ENCODE results near the gene ANKRD33B. TPM values are rescaled to one million over a fixed set of nuclear protein-coding genes. Genes with fewer than 3 reads are reported as not detected.

Gene ANKRD33B
- total and polyA plus RNA-seq, 2 of the 13 experiments (the other 11 are each of a cell fraction or from before 2014, with no cell fraction given): 0.02 TPM; not detected in 1

- Histone ChIP-seq H3K27ac (ENCODE audit: extremely low read length, insufficient read depth, low read length) (no peak overlapping the region), H3K36me3 (replicated peaks in 1 of 2; ENCODE audit: control insufficient read depth in 1 of 2, insufficient read depth in 2 of 2, low read length in 2 of 2) (no peaks in the 10 kb centered on the region), H2AFZ (ENCODE audit: low read length) (no peak overlapping the region), H3K9me3 (ENCODE audit: low read length) (no peaks in the 10 kb centered on the region), H4K20me1 (ENCODE audit: insufficient read depth, low read length) (no peaks in the 10 kb centered on the region), H3K27me3 (ENCODE audit: control insufficient read depth in 1 of 2, insufficient read depth in 2 of 2, low read length in 2 of 2) (peaks cover 2 to 33% of the 10 kb centered on the region in 2 experiments; a peak in 4 of 5 replicates), H3K4me3 (replicated peaks in 1 of 3; ENCODE audit: insufficient read depth in 1 of 3, low read depth in 2 of 3, low read length in 3 of 3) (no peak overlapping the region), H3K4me1 (ENCODE audit: insufficient read depth, low read length) (no peaks in the 10 kb centered on the region), H3K9ac (ENCODE audit: insufficient read depth, low read depth, low read length) (no peak overlapping the region), H3K79me2 (ENCODE audit: insufficient read depth, low read length) (no peaks in the 10 kb centered on the region), H3K4me2 (ENCODE audit: low read depth, low read length) (no peak overlapping the region)
- CTCF ChIA-PET (ENCODE audit: low intra/inter-chr PET ratio, low total read pairs): no interaction called here
- WGBS (ENCODE audit: low lambda C conversion rate): 27% methylated on average over 5 of the region's 8 CpGs
- in situ Hi-C loops (cut with HindIII; ENCODE audit: extremely low pct_ligation_motif_present, low pct_unique_long_range_greater_than_20kb): no loop called here
- POLR2A ChIA-PET: no interaction called here
- DNase-seq (ENCODE audit: low spot score) (no peak), ATAC-seq (no peak), FAIRE-seq (no peak)
- TF ChIP-seq ZNF136 (CRISPR knock-in tag; IDR thresholded peaks at IDR 0.05; ENCODE audit: low read depth): no peak
- intact Hi-C loops (cut with micrococcal nuclease; ENCODE audit: unreplicated experiment): no loop called here
- BruUV-seq (replicated peaks): no TSS peak
These were observed 2.7 kb downstream of the ANKRD33B start for GRCh38 chr5:10566543-10567068.

- no peak for DNase-seq (ENCODE audit: low spot score)
- CTCF ChIA-PET (ENCODE audit: low intra/inter-chr PET ratio, low total read pairs): no interaction called here
- Histone ChIP-seq H3K27me3 (ENCODE audit: control insufficient read depth in 1 of 2, insufficient read depth in 2 of 2, low read length in 2 of 2) (peaks cover 2 to 33% of the 10 kb centered on the region in 2 experiments; a peak in 4 of 5 replicates), H3K27ac (ENCODE audit: extremely low read length, insufficient read depth, low read length) (no peak overlapping the region), H3K9ac (ENCODE audit: insufficient read depth, low read depth, low read length) (no peak overlapping the region), H3K4me1 (ENCODE audit: insufficient read depth, low read length) (no peaks in the 10 kb centered on the region), H3K4me3 (replicated peaks in 1 of 3; ENCODE audit: insufficient read depth in 1 of 3, low read depth in 2 of 3, low read length in 3 of 3) (no peak overlapping the region), H3K9me3 (ENCODE audit: low read length) (no peaks in the 10 kb centered on the region), H4K20me1 (ENCODE audit: insufficient read depth, low read length) (no peaks in the 10 kb centered on the region), H3K36me3 (replicated peaks in 1 of 2; ENCODE audit: control insufficient read depth in 1 of 2, insufficient read depth in 2 of 2, low read length in 2 of 2) (no peaks in the 10 kb centered on the region), H3K79me2 (ENCODE audit: insufficient read depth, low read length) (no peaks in the 10 kb centered on the region), H3K4me2 (ENCODE audit: low read depth, low read length) (no peak overlapping the region), H2AFZ (ENCODE audit: low read length) (no peak overlapping the region)
- intact Hi-C loops (cut with micrococcal nuclease; ENCODE audit: unreplicated experiment): no loop called here
- BruUV-seq (replicated peaks): no TSS peak
- in situ Hi-C loops (cut with HindIII; ENCODE audit: extremely low pct_ligation_motif_present, low pct_unique_long_range_greater_than_20kb): no loop called here
- 63% methylated on average over 9 of the region's 10 CpGs for WGBS (ENCODE audit: low lambda C conversion rate)
- ATAC-seq: no peak
- no peak for FAIRE-seq
- TF ChIP-seq LCORL (IDR thresholded peaks at IDR 0.05): no peak
- TF ChIP-seq LCORL (CRISPR knock-in tag; IDR thresholded peaks at IDR 0.05): no peak
- TF ChIP-seq HOXA5 (CRISPR knock-in tag; IDR thresholded peaks at IDR 0.05): no peak
- POLR2A ChIA-PET: no interaction called here
These were observed 3.3 kb downstream of the ANKRD33B start for GRCh38 chr5:10567121-10567591.
